AG04450 (cell line): ENCODE data around the gene ENTPD8. TPM values are rescaled to one million over a fixed set of nuclear protein-coding genes. Genes with fewer than 3 reads are reported as not detected.
"Not testable (repeated sequence)": the region's sequence is repeated elsewhere in the genome, so short reads cannot be mapped to it uniquely, and the experiment has no call there.

Source experiments
- CTCF ChIA-PET: fragments of 300-600, 350-600 bp; formaldehyde crosslinking; extraction: SDS; loops from one replicate; lab custom pipeline; 2022; ENCODE audit warnings: antibody characterized with exemption, inconsistent platforms; lab: Charles Lee
- POLR2A ChIA-PET: fragments of 350-600 bp; formaldehyde crosslinking; extraction: SDS; loops from one replicate; lab custom pipeline; 2021; ENCODE audit warnings: antibody characterized with exemption, inconsistent platforms; lab: Yijun Ruan, JAX
- DNase-seq: peaks from one replicate; pipeline ENCODE4 v3.0.0-alpha.2; 2011; ENCODE audit warnings: low read depth, low spot score
- H3K27ac ChIP-seq: one replicate; pipeline ENCODE4 v1.5.1; 2012; ENCODE audit warnings: low read depth, low read length, control low read depth
- H3K27me3 ChIP-seq: one replicate; pipeline ENCODE4 v1.6.0; 2012; ENCODE audit warnings: low read length; ENCODE audit not compliant: control insufficient read depth, insufficient read depth
- H3K4me3 ChIP-seq: 2 replicates; pipeline ENCODE4 v1.5.1; 2011; ENCODE audit warnings: mild to moderate bottlenecking, low read depth, low read length, control low read depth
- H3K9me3 ChIP-seq: 2 replicates; pipeline ENCODE4 v1.5.1; 2012; ENCODE audit warnings: low read length; ENCODE audit not compliant: control insufficient read depth, insufficient read depth
- polyA plus RNA-seq: library from polyadenylated mRNA; depleted of rRNA; stranded (reverse); fragments of >200 nt; gene quantifications from 2 replicates; pipeline ENCODE4 v1.2.3, GENCODE V29; 2011
- TF ChIP-seq, protein P1 (sequence below): IDR thresholded peaks from 2 replicates; pipeline ENCODE4 v1.5.1; 2011; ENCODE audit warnings: low read depth, low read length, control low read depth, inconsistent platforms

ENTPD8 gene
- polyA plus RNA-seq, 1 experiment, result not detected

DNA sequence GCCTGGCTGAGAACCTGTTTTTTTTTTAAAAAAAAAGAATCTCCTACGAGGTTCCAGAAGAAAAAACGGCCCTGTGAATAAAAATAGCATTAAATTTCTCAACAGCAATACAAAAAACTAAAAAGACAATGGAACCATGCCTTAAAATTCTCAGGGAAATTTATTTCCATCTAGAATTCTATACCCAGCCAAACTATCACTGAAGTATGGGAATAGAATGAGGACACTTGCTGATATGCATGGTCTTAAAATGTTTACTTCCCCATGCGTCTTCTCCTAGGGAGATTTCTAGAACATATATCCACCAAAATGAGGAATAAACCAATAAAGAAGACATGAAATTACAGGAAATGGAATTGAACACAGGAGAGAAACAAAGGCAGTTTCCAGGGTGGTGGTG is 34.5 kb upstream of the ENTPD8 start:
- DNase-seq, result no peak
- POLR2A ChIA-PET, result no interaction called here
- CTCF ChIA-PET, result no interaction called here
- TF ChIP-seq, protein P1, sequence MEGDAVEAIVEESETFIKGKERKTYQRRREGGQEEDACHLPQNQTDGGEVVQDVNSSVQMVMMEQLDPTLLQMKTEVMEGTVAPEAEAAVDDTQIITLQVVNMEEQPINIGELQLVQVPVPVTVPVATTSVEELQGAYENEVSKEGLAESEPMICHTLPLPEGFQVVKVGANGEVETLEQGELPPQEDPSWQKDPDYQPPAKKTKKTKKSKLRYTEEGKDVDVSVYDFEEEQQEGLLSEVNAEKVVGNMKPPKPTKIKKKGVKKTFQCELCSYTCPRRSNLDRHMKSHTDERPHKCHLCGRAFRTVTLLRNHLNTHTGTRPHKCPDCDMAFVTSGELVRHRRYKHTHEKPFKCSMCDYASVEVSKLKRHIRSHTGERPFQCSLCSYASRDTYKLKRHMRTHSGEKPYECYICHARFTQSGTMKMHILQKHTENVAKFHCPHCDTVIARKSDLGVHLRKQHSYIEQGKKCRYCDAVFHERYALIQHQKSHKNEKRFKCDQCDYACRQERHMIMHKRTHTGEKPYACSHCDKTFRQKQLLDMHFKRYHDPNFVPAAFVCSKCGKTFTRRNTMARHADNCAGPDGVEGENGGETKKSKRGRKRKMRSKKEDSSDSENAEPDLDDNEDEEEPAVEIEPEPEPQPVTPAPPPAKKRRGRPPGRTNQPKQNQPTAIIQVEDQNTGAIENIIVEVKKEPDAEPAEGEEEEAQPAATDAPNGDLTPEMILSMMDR, result no peak
- H3K9me3 ChIP-seq, result peaks cover 37% of the 10 kb centered on the region
- peaks cover 9% of the 10 kb centered on the region for H3K27me3 ChIP-seq
- no peak overlapping the region for H3K4me3 ChIP-seq
- no peak overlapping the region for H3K27ac ChIP-seq

DNA sequence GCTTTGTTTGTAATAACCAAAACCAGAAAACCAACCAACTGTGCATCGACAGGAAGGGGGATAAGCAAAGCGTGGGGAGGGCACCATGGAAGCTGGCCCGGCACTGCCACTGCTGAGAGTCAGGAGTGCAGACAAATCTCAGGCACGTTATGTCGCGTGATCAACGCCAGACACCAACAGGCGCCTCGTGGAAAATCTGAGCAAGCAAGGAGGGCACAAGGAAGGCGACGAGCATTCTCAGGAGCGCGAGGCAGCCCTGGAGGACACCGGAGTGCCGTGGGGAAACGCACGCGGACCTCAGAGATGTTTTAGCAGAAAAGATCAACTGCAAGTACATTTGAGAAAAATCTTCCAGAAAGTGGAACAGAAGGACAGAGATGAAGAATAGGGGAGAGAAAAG is 33.1 kb upstream of the ENTPD8 start:
- CTCF ChIA-PET, result no interaction called here
- Histone ChIP-seq H3K9me3 (peaks cover 37% of the 10 kb centered on the region), H3K4me3 (no peak overlapping the region), H3K27me3 (peaks cover 9% of the 10 kb centered on the region), H3K27ac (no peak overlapping the region)
- TF ChIP-seq, protein P1, result no peak
- POLR2A ChIA-PET, result no interaction called here
- no peak for DNase-seq

- no peak for DNase-seq
- ChIA-PET CTCF (no interaction called here), POLR2A (no interaction called here)
- Histone ChIP-seq H3K4me3 (no peak overlapping the region), H3K27me3 (peaks cover 11% of the 10 kb centered on the region), H3K27ac (no peak overlapping the region), H3K9me3 (peaks cover 15% of the 10 kb centered on the region)
- TF ChIP-seq, protein P1, result no peak
Measured at GRCh38 chr9:137470785-137471184, 29.6 kb upstream of the ENTPD8 start.

DNA sequence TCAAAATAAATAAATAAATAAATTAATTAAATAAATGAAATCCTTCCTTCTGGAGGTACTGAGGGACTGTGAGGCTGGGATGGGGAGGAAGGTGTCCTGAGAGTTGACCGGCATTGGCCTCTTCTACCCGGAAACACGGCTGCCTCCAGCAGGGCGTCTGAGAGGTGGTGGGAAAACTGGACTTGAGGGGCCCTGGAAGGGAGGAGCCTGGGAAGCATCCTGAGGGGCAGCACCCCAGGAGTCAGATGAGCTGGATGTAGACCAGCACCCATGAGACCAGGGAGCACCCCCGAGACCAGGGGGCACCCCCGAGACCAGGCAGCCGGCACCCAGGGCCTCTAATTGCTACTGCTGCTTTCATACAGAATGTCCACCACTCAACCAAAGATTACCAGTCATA is 26.7 kb upstream of the ENTPD8 start:
- ChIA-PET POLR2A (no interaction called here), CTCF (no interaction called here)
- peaks cover 14% of the 10 kb centered on the region for H3K27me3 ChIP-seq
- peaks cover 3% of the 10 kb centered on the region; the same call in 1 of the 2 replicates for H3K9me3 ChIP-seq
- TF ChIP-seq, protein P1, result no peak
- no peak for DNase-seq
- no peak overlapping the region for H3K27ac ChIP-seq
- H3K4me3 ChIP-seq, result no peak overlapping the region

- POLR2A ChIA-PET, result no interaction called here
Measured at GRCh38 chr9:137467161-137467581, 26.0 kb upstream of the ENTPD8 start.

DNA sequence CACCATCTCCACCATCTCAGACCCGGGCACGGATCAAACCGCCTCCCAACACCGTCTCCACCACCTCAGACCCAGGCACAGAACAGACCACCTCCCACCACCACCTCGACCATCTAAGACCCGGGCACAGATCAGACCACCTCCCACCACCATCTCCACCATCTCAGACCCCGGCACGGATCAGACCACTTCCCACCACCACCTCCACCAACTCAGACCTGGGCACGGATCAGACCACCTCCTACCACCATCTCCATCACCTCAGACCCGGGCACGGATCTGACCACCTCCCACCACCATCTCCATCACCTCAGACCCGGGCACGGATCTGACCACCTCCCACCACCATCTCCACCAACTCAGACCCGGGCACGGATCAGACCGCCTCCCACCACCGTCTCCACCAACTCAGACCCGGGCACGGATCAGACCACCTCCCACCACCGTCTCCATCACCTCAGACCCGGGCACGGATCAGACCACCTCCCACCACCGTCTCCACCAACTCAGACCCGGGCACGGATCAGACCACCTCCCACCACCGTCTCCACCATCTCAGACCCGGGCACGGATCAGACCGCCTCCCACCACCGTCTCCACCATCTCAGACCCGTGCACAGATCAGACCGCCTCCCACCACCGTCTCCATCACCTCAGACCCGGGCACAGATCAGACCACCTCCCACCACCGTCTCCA is 25.4 kb upstream of the ENTPD8 start:
- H3K27ac ChIP-seq, H3K4me3 ChIP-seq, DNase-seq, H3K9me3 ChIP-seq, POLR2A ChIA-PET, CTCF ChIA-PET: not testable (repeated sequence)
- peaks cover 20% of the 10 kb centered on the region for H3K27me3 ChIP-seq

More at GRCh38 chr9:137467161-137467581, 26.0 kb upstream of the ENTPD8 start:
- Histone ChIP-seq H3K9me3 (peaks cover 3% of the 10 kb centered on the region; the same call in 1 of the 2 replicates), H3K27ac (no peak overlapping the region), H3K27me3 (peaks cover 20% of the 10 kb centered on the region), H3K4me3 (no peak overlapping the region)
- CTCF ChIA-PET, result no interaction called here
- DNase-seq, result no peak
- TF ChIP-seq, protein P1, result no peak
